Inflammatory macrophage treated with lipopolysaccharide for 4 hours (primary cell): ENCODE results near the gene KDM1A.

Experiments used
- DNase-seq: peaks from one replicate; pipeline ENCODE4 v3.0.0-alpha.2; 2020

KDM1A gene

GRCh38 chr1:23018661-23019093, 591 bp upstream of the KDM1A start:
- DNase-seq, result peak; percentile 18

GRCh38 chr1:23019863-23020625, 776 bp downstream of the KDM1A start:
- peak; percentile 32 for DNase-seq

GRCh38 chr1:23020706-23021405, 1.6 kb downstream of the KDM1A start:
- no peak for DNase-seq

GRCh38 chr1:23021834-23022233, 2.6 kb downstream of the KDM1A start:
- DNase-seq, result no peak

GRCh38 chr1:23023174-23023845, 4.0 kb downstream of the KDM1A start:
- peak; percentile 54 for DNase-seq

- peak; percentile 23 for DNase-seq
These were observed 7.3 kb downstream of the KDM1A start for GRCh38 chr1:23026568-23026967.

GRCh38 chr1:23027352-23027907, 8.2 kb downstream of the KDM1A start:
- DNase-seq, result no peak

GRCh38 chr1:23029337-23029736, 10.1 kb downstream of the KDM1A start:
- DNase-seq, result peak; percentile 63

- DNase-seq, result no peak
These were observed 16.7 kb downstream of the KDM1A start for GRCh38 chr1:23035823-23036452.

GRCh38 chr1:23037081-23037740, 17.9 kb downstream of the KDM1A start:
- no peak for DNase-seq

- no peak for DNase-seq
These were observed 20.1 kb downstream of the KDM1A start for GRCh38 chr1:23039308-23039826.

- no peak for DNase-seq
These were observed 21.2 kb downstream of the KDM1A start for GRCh38 chr1:23040509-23040908.

GRCh38 chr1:23044035-23044434, 24.8 kb downstream of the KDM1A start:
- DNase-seq, result no peak

GRCh38 chr1:23050201-23050600, 30.9 kb downstream of the KDM1A start:
- DNase-seq, result no peak

- DNase-seq, result no peak
These were observed 32.1 kb downstream of the KDM1A start for GRCh38 chr1:23051290-23051909.

GRCh38 chr1:23057301-23057700, 38.0 kb downstream of the KDM1A start:
- DNase-seq, result no peak

GRCh38 chr1:23062271-23062670, 43.0 kb downstream of the KDM1A start:
- DNase-seq, result peak; percentile 3

- no peak for DNase-seq
These were observed 46.1 kb downstream of the KDM1A start for GRCh38 chr1:23065385-23065784.

- DNase-seq, result no peak
These were observed 46.8 kb downstream of the KDM1A start for GRCh38 chr1:23066075-23066474.

GRCh38 chr1:23069149-23069548, 49.9 kb downstream of the KDM1A start:
- DNase-seq, result no peak

- DNase-seq, result no peak
These were observed 50.4 kb downstream of the KDM1A start for GRCh38 chr1:23069675-23070074.

GRCh38 chr1:23074012-23074411, 54.7 kb downstream of the KDM1A start:
- DNase-seq, result no peak
